Neural crest cell (in vitro differentiated cells): ENCODE results near the gene EGF. TPM values are rescaled to one million over a fixed set of nuclear protein-coding genes. Genes with fewer than 3 reads are reported as not detected.

ENCODE experiments used
- DNase-seq: peaks from one replicate; pipeline ENCODE4 v3.0.0; 2021; ENCODE audit warnings: low read depth, mixed read lengths, low spot score
- H3K27ac Mint-ChIP-seq: one replicate; pipeline ENCODE4 v1.8.0; 2021; ENCODE audit warnings: mild to moderate bottlenecking, mixed read lengths; ENCODE audit not compliant: unreplicated experiment
- H3K27me3 Mint-ChIP-seq: 2 replicates; pipeline ENCODE4 v1.8.0; 2021; ENCODE audit warnings: low read depth, mild to moderate bottlenecking, mixed read lengths
- H3K36me3 Mint-ChIP-seq: 2 replicates; pipeline ENCODE4 v1.8.0; 2021; ENCODE audit warnings: low read depth, mild to moderate bottlenecking, mixed read lengths
- H3K4me1 Mint-ChIP-seq: 2 replicates; pipeline ENCODE4 v1.8.0; 2021; ENCODE audit warnings: mixed read lengths
- H3K4me3 Mint-ChIP-seq: one replicate; pipeline ENCODE4 v1.8.0; 2021; ENCODE audit warnings: mild to moderate bottlenecking, mixed read lengths
- H3K9me3 Mint-ChIP-seq: 2 replicates; pipeline ENCODE4 v1.8.0; 2021; ENCODE audit warnings: mixed read lengths
- CTCF ChIP-seq: fragments of 200-600 bp; sonication (generic); conservative IDR thresholded peaks from 2 replicates; pipeline ENCODE4 v1.5.0; 2021; ENCODE audit warnings: antibody characterized with exemption, mild to moderate bottlenecking
- total RNA-seq: library from RNA; stranded (reverse); gene quantifications from 2 replicates; pipeline ENCODE4 v1.2.1, GENCODE V29; 2021

Gene EGF
- total RNA-seq, 1 donor from 2014 or later = 0.84 TPM

GRCh38 chr4:109952612-109953011 is 39.9 kb downstream of the EGF start:
- no peak overlapping the region for H3K4me3 Mint-ChIP-seq
- H3K27ac Mint-ChIP-seq = no peak overlapping the region
- no peaks in the 10 kb centered on the region for H3K9me3 Mint-ChIP-seq
- no peaks in the 10 kb centered on the region for H3K27me3 Mint-ChIP-seq
- no peaks in the 10 kb centered on the region for H3K4me1 Mint-ChIP-seq
- DNase-seq = no peak
- TF ChIP-seq CTCF = no peak
- H3K36me3 Mint-ChIP-seq = no peaks in the 10 kb centered on the region

- no peak overlapping the region for H3K27ac Mint-ChIP-seq
- TF ChIP-seq CTCF = no peak
- H3K27me3 Mint-ChIP-seq = no peaks in the 10 kb centered on the region
- no peak overlapping the region for H3K4me3 Mint-ChIP-seq
- DNase-seq = no peak
- no peaks in the 10 kb centered on the region for H3K4me1 Mint-ChIP-seq
- no peaks in the 10 kb centered on the region for H3K36me3 Mint-ChIP-seq
- H3K9me3 Mint-ChIP-seq = no peaks in the 10 kb centered on the region
Measured at GRCh38 chr4:109953556-109953955, 40.9 kb downstream of the EGF start.

- no peak overlapping the region for H3K27ac Mint-ChIP-seq
- H3K36me3 Mint-ChIP-seq = no peaks in the 10 kb centered on the region
- TF ChIP-seq CTCF = no peak
- no peaks in the 10 kb centered on the region for H3K27me3 Mint-ChIP-seq
- no peak overlapping the region for H3K4me3 Mint-ChIP-seq
- H3K9me3 Mint-ChIP-seq = no peaks in the 10 kb centered on the region
- no peaks in the 10 kb centered on the region for H3K4me1 Mint-ChIP-seq
- DNase-seq = no peak
Measured at GRCh38 chr4:109955146-109955545, 42.5 kb downstream of the EGF start.

- no peak for DNase-seq
- no peak for TF ChIP-seq CTCF
- Mint-ChIP-seq H3K9me3 (no peaks in the 10 kb centered on the region), H3K27ac (no peak overlapping the region), H3K4me3 (no peak overlapping the region), H3K4me1 (no peaks in the 10 kb centered on the region), H3K36me3 (no peaks in the 10 kb centered on the region), H3K27me3 (no peaks in the 10 kb centered on the region)
Measured at GRCh38 chr4:109957227-109957626, 44.5 kb downstream of the EGF start.

- Mint-ChIP-seq H3K4me1 (no peaks in the 10 kb centered on the region), H3K36me3 (no peaks in the 10 kb centered on the region), H3K27me3 (no peaks in the 10 kb centered on the region), H3K4me3 (no peak overlapping the region), H3K27ac (no peak overlapping the region), H3K9me3 (no peaks in the 10 kb centered on the region)
- TF ChIP-seq CTCF = no peak
- no peak for DNase-seq
Measured at GRCh38 chr4:109959195-109959594, 46.5 kb downstream of the EGF start.

- Mint-ChIP-seq H3K27ac (no peak overlapping the region), H3K4me3 (no peak overlapping the region)
Measured at GRCh38 chr4:109962401-109962800, 49.7 kb downstream of the EGF start.

More at GRCh38 chr4:109962401-109962800, 49.7 kb downstream of the EGF start:
- DNase-seq = no peak
- Mint-ChIP-seq H3K4me1 (no peaks in the 10 kb centered on the region), H3K36me3 (no peaks in the 10 kb centered on the region), H3K9me3 (no peaks in the 10 kb centered on the region), H3K27me3 (no peaks in the 10 kb centered on the region)
- TF ChIP-seq CTCF = no peak
